ENCODE measurements around the gene C11orf16.
"Not testable (repeated sequence)": the region's sequence is repeated elsewhere in the genome, so short reads cannot be mapped to it uniquely, and the experiment has no call there.

The C11orf16 gene

GRCh38 chr11:8881585-8881984 is 51.2 kb downstream of the C11orf16 start:
- DNase-seq: not testable (repeated sequence)

- no peak for DNase-seq
Observed at GRCh38 chr11:8878771-8879170, 54.0 kb downstream of the C11orf16 start.

- no peak for DNase-seq
Observed at GRCh38 chr11:8873741-8874405, 58.9 kb downstream of the C11orf16 start.

- no peak for DNase-seq
Observed at GRCh38 chr11:8871962-8872361, 60.8 kb downstream of the C11orf16 start.

GRCh38 chr11:8871171-8871775 is 61.5 kb downstream of the C11orf16 start:
- no peak for DNase-seq

- DNase-seq: no peak
Observed at GRCh38 chr11:8870411-8871170, 62.2 kb downstream of the C11orf16 start.
